Stimulated activated naive CD8-positive, alpha-beta T cell treated with anti-CD3 and anti-CD28 coated beads, Interleukin-15, amount 100 ng/mL, for 72 hours (primary cell): ENCODE results near the gene UBE2Q1.

Experiments
- ATAC-seq: fragments of 150-1000 bp; cut with Tn5 transposase; 2 replicates; pipeline ENCODE4 v1.10.0; 2021; ENCODE audit warnings: mild to moderate bottlenecking, moderate library complexity
- DNase-seq, 2 donors: peaks; one replicate each; pipeline ENCODE4 v3.0.0; 2021 to 2022
- H3K27ac Mint-ChIP-seq, 2 donors: one replicate each; pipeline ENCODE4 v1.8.0; 2022; ENCODE audit warnings: mild to moderate bottlenecking in 2 of 2, mixed read lengths in 2 of 2, moderate library complexity in 2 of 2
- H3K27me3 Mint-ChIP-seq: one replicate; pipeline ENCODE4 v1.8.0; 2022; ENCODE audit warnings: mixed read lengths
- H3K4me1 Mint-ChIP-seq: one replicate; pipeline ENCODE4 v1.8.0; 2022; ENCODE audit warnings: mild to moderate bottlenecking, mixed read lengths
- H3K4me3 Mint-ChIP-seq, 2 donors: one replicate each; pipeline ENCODE4 v1.8.0; 2022; ENCODE audit warnings: mild to moderate bottlenecking in 2 of 2, mixed read lengths in 2 of 2, moderate library complexity in 1 of 2
- H3K9me3 Mint-ChIP-seq, 2 donors: one replicate each; pipeline ENCODE4 v1.8.0; 2022; ENCODE audit warnings: mixed read lengths in 2 of 2

UBE2Q1 gene

DNA sequence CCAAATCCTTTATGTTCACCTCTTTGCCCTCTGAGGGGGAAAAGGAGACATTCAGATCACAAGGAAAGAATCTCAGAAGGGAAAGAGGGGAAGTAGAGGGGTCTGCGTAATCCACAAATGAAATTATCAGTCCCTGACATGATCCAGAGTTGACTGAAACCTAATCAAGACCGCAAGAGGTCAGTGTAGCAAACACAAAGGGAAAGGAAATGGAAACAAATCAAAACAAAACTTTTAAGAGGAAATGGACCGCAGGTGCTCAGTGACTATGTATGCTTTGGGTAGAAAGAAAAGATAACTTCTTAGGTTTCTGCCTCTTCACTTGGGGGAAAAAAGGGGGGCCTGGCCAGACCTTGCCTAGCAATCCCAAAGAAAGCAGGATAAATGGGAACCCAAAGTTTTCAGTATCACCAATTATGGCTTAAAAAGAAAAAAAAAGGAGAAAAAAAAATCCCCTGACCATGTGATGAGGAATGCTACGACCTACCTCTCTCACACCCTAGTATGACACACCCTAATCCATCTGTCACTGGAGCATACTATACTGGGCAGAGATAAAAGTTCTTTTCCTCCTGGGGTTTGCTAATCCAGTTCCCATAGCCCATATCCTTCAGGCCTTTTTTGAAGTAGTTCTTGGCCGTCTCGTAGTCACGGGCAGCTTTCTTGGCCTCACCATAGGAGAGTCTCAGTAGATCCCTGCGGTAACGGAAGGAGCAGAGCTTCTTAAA, 26.0 kb upstream of the UBE2Q1 start:
- peak overlapping the region; percentile 51 to 52 for H3K27ac Mint-ChIP-seq
- no peaks in the 10 kb centered on the region for H3K4me1 Mint-ChIP-seq
- DNase-seq = no peak
- no peaks in the 10 kb centered on the region for H3K9me3 Mint-ChIP-seq
- H3K4me3 Mint-ChIP-seq = no peak overlapping the region
- ATAC-seq = no peak
- no peaks in the 10 kb centered on the region for H3K27me3 Mint-ChIP-seq

DNA sequence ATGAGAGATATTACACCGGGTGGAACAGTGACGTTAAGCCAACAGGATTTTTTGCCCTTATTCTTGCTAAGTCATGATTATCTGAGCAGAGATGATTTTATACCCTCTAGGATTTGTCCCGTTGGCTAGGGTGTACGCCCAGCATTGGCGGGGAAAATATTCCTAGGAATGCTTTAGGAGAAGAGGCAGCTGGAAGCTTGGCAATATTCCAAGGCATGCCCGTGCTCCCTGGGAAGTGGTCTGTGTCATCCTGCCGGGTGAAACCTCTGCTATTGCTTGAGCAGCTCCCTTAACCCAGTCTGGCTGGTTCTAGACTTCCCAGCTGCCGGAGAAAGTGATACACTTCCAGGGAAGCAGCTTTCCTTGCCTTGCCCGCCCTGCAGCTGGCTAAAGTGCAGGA, 25.3 kb upstream of the UBE2Q1 start:
- H3K4me3 Mint-ChIP-seq = no peak overlapping the region
- H3K9me3 Mint-ChIP-seq = no peaks in the 10 kb centered on the region
- H3K27me3 Mint-ChIP-seq = no peaks in the 10 kb centered on the region
- no peak for ATAC-seq
- no peak for DNase-seq
- H3K4me1 Mint-ChIP-seq = no peaks in the 10 kb centered on the region
- peak overlapping the region in 1 of 2 donors; percentile 51 for H3K27ac Mint-ChIP-seq

DNA sequence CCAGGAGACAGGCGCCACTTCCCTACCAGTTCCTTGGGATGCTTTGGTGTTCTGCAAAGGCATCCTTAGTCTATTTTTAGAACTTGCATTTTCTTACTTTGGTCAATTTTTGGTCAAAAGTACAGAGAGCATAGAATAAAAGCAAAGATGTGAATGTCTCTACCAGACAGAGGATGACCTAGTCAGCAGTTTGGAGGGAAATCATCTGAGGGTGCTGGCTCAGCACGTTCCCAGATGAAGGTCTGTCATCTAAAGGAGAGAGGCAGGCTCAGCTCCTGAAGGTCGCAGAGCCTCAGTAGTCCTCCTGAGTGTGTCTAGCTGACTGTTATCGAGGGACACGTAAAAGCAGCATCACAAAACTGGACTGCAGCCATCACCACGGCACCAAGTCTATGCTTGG, 24.4 kb upstream of the UBE2Q1 start:
- no peak for ATAC-seq
- no peak for DNase-seq
- Mint-ChIP-seq H3K4me1 (no peaks in the 10 kb centered on the region), H3K27me3 (no peaks in the 10 kb centered on the region), H3K27ac (peak overlapping the region in 1 of 2 donors; percentile 46), H3K4me3 (no peak overlapping the region), H3K9me3 (no peaks in the 10 kb centered on the region)

DNA sequence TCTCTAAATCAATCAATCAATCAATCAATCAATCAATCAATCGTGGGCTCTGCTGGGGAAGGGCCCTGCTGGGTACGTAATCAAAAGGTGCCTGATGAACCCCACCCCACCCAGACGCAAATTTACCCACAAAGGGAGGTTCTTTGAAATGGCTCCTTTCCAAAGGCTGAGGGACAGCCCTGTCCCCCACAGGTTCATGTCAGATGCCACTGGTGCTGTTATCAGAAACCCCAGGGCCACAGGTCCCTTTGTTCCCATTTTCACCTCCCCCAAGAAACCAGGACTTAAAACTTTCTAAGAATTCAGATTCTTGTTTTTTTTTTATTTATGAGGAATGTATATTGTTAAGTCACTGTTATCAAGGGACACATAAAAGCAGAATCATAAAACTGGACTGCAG, 23.3 kb upstream of the UBE2Q1 start:
- Mint-ChIP-seq H3K4me1 (no peaks in the 10 kb centered on the region), H3K9me3 (no peaks in the 10 kb centered on the region), H3K27ac (peak overlapping the region in 1 of 2 donors; percentile 55), H3K27me3 (no peaks in the 10 kb centered on the region), H3K4me3 (no peak overlapping the region)
- DNase-seq = no peak
- no peak for ATAC-seq

DNA sequence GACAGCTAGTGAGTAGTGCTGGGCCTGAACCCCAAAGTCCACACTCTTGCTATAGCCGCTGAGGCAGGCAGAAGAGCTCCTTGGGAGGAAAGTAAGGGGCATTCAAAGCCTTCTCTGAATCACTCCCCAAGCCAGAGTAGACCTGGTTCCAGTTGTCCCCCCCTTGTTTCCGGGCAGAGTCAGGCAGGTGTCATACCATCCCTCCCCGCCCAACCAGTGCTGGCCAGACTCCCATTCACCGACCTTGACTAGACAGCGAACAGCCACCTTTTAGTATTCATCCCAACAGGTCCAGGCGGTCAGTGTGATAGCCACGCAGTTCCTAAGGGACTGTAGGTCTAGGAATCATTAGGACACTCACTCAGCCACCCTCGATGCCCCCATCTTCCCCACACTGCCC, 20.9 kb upstream of the UBE2Q1 start:
- Mint-ChIP-seq H3K4me3 (no peak overlapping the region), H3K27ac (no peak overlapping the region), H3K27me3 (no peaks in the 10 kb centered on the region), H3K9me3 (no peaks in the 10 kb centered on the region), H3K4me1 (no peaks in the 10 kb centered on the region)
- no peak for ATAC-seq
- DNase-seq = no peak

DNA sequence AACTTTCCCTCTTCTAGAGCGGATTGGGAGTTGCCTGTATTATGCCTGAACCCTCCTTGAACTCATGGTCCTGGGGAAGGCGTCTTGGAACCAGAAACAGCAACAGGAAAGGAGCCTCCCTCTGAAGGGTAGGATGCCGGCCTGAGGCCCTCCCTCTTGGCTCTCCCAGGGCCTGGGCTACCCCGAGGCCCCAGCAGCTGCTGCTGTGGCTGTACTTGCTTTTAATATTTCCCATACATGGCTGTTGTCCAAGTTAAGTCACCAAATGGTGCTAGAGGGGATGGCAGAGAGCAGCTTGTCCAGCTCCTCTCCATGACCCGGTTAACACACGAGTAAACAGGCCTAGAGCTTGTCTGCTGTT, 19.6 kb upstream of the UBE2Q1 start:
- no peak for ATAC-seq

DNA sequence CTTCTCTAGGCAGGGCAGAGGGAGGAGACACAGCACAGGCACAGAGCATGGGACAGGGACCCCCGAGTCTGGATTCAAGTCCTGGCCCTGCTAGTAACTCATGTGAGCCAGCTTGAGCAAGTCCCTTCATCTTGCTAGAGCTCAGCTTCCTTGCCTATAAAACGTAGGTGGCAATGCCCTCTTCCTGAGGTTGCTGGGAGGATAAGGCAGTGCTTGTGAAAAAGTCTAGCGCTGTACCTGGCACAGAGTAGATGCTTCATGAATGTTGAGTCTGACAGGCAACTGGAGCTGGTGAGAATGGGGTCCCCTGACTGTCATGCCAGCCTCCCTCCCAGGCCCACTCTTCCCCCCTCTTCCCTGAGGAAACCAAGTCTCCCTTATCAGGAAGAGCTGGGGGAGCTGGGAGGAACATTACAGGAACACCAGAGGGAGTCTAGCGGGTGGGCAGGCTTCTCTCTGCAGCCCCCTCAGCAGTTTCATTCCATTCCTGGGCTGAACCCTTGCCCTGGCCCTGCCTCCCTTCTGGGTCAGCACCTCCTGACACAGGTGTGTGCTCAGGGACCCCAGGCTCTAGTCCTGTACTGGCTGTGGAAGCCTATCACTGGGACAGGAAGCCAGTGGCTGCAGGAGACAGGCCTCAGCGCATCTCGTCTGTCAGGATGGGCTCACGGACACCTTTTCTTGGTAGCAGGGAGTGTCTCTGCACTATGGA, 19.0 kb upstream of the UBE2Q1 start:
- ATAC-seq = no peak
- Mint-ChIP-seq H3K4me1 (no peaks in the 10 kb centered on the region), H3K27me3 (no peaks in the 10 kb centered on the region), H3K4me3 (no peak overlapping the region), H3K27ac (peak overlapping the region in 1 of 2 donors; percentile 45), H3K9me3 (no peaks in the 10 kb centered on the region)
- no peak for DNase-seq

More for the DNA sequence above, 19.6 kb upstream of the UBE2Q1 start:
- no peak for DNase-seq
- Mint-ChIP-seq H3K27me3 (no peaks in the 10 kb centered on the region), H3K4me3 (no peak overlapping the region), H3K4me1 (no peaks in the 10 kb centered on the region), H3K27ac (peak overlapping the region in 1 of 2 donors; percentile 45), H3K9me3 (no peaks in the 10 kb centered on the region)

DNA sequence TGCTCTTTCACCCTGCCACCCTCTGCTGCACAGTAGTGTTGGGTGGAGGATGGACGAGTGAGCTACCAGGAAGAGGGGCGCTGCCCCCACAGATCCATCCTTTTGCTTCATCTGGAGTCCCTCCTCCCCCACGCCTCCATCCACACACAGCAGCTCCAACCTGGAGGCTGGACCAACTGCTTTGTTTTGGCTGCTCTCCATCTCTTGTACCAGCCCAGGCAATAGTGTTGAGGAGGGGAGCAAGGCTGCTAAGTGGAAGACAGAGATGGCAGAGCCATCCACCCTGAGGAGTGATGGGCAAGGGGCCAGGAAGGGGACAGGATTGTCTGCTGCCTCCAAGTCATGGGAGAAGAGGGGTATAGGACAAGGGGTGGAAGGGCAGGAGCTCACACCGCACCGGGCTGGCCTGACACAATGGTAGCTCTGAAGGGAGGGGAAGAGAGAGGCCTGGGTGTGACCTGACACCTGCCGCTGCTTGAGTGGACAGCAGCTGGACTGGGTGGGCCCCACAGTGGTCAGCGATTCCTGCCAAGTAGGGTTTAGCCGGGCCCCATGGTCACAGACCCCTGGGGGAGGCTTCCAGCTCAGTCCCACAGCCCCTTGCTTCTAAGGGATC, 17.6 kb upstream of the UBE2Q1 start:
- DNase-seq (no peak), ATAC-seq (peak; percentile 5)
- Mint-ChIP-seq H3K4me3 (no peak overlapping the region), H3K27me3 (no peaks in the 10 kb centered on the region), H3K27ac (peak overlapping the region in 1 of 2 donors; percentile 68), H3K4me1 (no peaks in the 10 kb centered on the region), H3K9me3 (no peaks in the 10 kb centered on the region)

DNA sequence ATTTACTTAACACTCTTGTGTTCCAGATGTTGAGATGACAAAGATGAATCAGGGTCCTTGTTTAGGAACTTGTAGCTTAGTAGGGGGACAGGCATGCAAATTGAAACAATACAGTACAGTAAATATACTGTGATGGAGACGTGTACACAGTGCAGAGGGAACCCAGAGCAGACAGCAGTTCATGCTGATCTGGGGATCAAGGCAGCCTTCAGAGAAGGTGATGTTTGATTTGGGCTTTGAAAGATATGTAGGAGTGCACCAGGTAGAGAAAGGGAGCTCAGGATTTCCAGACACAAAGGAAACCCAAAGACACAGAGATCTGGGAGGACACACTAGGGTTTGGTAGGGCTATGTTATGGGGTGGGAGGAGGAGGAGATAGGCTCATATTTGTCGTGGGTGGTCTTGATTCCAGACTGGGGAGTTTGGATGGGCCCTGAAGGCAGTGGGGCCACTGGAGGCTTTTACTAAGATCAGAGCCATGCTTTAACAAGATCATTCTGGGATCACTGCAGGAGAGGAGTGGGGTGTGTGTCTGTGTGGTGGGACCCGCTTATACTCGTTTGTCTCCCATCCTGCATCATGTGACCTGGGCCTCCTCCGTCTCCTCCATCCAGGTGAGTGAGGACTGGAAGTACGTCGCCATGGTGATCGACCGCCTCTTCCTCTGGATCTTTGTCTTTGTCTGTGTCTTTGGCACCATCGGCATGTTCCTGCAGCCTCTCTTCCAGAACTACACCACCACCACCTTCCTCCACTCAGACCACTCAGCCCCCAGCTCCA, 16.9 kb upstream of the UBE2Q1 start:
- Mint-ChIP-seq H3K4me1 (no peaks in the 10 kb centered on the region), H3K27ac (peak overlapping the region in 1 of 2 donors; percentile 21), H3K27me3 (no peaks in the 10 kb centered on the region), H3K4me3 (no peak overlapping the region), H3K9me3 (no peaks in the 10 kb centered on the region)
- DNase-seq = no peak
- peak; percentile 8 for ATAC-seq

DNA sequence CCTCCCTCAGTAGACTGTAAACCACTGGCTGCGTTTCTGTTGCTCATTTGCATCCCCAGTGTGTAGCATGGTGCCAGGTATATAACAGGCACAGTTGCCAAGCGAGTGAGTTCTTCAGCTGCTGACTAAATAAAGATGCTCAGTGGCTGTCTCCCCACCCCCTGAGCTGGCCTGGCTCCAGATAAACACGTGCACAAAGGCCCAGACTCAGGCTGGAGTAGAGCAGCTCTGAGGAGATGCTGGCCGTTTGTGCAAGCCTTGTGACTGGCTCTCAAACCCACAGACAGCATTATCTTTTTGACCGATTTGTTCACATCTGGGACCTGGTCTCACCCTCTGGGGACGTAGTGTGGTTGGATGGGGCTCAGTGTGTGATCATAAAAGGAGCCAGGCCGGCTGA, 16.3 kb upstream of the UBE2Q1 start:
- Mint-ChIP-seq H3K9me3 (no peaks in the 10 kb centered on the region), H3K4me1 (no peaks in the 10 kb centered on the region), H3K27me3 (peaks cover 4% of the 10 kb centered on the region), H3K4me3 (no peak overlapping the region), H3K27ac (peak overlapping the region in 1 of 2 donors; percentile 0)
- DNase-seq (no peak), ATAC-seq (peak; percentile 7)

DNA sequence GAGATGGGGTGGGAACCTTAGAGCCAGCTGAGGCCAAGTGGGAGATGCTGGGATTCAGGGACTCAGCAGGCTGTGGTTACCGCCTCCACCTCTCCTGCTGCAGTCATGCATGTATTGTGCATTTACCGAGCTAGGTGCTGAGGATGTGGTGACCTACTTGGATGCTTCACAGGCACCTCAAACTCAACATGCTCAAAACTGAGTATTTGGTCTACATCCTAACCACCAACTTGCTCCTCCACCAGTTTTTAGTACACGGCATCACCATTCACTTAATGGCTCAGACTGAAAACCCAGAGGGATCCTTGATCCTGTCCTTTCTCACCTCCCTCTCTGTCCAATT, 14.7 kb upstream of the UBE2Q1 start:
- no peaks in the 10 kb centered on the region for H3K9me3 Mint-ChIP-seq
- H3K4me1 Mint-ChIP-seq = peaks cover 3% of the 10 kb centered on the region
- no peak overlapping the region for H3K27ac Mint-ChIP-seq
- ATAC-seq (no peak), DNase-seq (no peak)
- H3K4me3 Mint-ChIP-seq = no peak overlapping the region
- H3K27me3 Mint-ChIP-seq = peaks cover 14% of the 10 kb centered on the region

DNA sequence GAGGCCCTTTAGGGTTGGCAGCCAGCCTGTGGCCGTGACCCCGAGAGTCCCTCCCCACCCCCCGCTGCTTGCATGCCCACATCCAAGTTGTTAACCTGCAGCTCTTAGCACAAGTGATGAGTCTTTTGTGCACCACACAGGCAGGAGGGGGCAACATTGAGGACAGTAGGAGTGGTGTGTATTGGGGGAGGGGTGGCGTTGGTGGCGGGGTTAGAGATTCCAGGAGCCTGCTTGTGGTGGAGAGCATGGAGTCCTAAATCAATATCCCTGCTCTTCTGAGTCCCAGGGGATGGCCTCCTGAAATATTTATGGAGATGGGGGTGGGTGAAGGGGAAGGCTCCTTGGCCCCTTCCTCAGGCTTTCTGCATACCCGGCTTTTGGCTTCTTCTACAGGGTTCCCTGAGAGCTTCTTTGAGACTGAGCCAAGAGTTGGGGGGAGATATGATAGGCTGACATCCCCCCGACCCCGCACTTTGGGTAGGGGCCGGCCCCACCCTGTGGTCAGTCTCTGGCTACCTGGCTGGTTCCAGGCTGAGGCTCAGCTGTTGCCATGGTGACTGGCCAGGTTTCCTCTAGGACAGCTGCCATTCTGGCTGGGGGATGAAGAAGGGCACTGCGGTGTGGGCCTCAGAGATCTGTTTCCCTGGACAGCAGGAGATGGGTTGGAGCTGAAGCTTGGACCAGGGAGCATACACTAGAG, 14.2 kb upstream of the UBE2Q1 start:
- ATAC-seq (no peak), DNase-seq (no peak)
- no peak overlapping the region for H3K27ac Mint-ChIP-seq
- peaks cover 19% of the 10 kb centered on the region for H3K27me3 Mint-ChIP-seq
- peaks cover 9% of the 10 kb centered on the region for H3K4me1 Mint-ChIP-seq
- H3K4me3 Mint-ChIP-seq = no peak overlapping the region
- H3K9me3 Mint-ChIP-seq = no peaks in the 10 kb centered on the region

DNA sequence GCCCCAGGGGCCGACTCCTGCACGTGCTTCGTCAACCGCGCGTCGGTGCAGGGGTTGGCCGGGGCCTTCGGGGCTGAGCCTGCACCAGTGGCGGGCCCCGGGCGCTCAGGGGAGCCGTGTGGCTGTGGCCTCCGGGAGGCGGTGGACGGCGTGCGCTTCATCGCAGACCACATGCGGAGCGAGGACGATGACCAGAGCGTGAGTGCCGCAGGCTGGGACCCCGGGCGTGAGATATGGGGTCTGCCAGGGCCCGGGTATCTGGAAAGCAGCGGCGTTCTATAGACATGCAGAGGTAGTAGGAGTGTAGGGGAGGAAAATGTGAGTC, 13.5 kb upstream of the UBE2Q1 start:
- Mint-ChIP-seq H3K27ac (no peak overlapping the region), H3K4me3 (no peak overlapping the region), H3K27me3 (peaks cover 26% of the 10 kb centered on the region), H3K4me1 (peaks cover 13% of the 10 kb centered on the region), H3K9me3 (no peaks in the 10 kb centered on the region)
- no peak for ATAC-seq
- no peak for DNase-seq

DNA sequence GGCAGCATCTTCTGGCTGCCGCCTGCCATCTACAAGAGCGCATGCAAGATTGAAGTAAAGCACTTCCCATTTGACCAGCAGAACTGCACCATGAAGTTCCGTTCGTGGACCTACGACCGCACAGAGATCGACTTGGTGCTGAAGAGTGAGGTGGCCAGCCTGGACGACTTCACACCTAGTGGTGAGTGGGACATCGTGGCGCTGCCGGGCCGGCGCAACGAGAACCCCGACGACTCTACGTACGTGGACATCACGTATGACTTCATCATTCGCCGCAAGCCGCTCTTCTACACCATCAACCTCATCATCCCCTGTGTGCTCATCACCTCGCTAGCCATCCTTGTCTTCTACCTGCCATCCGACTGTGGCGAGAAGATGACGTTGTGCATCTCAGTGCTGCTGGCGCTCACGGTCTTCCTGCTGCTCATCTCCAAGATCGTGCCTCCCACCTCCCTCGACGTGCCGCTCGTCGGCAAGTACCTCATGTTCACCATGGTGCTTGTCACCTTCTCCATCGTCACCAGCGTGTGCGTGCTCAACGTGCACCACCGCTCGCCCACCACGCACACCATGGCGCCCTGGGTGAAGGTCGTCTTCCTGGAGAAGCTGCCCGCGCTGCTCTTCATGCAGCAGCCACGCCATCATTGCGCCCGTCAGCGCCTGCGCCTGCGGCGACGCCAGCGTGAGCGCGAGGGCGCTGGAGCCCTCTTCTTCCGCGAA, 12.9 kb upstream of the UBE2Q1 start:
- no peak overlapping the region for H3K4me3 Mint-ChIP-seq
- H3K9me3 Mint-ChIP-seq = no peaks in the 10 kb centered on the region
- DNase-seq (no peak), ATAC-seq (no peak)
- peaks cover 13% of the 10 kb centered on the region for H3K4me1 Mint-ChIP-seq
- H3K27me3 Mint-ChIP-seq = peaks cover 31% of the 10 kb centered on the region
- H3K27ac Mint-ChIP-seq = peak overlapping the region in 1 of 2 donors; percentile 74
